ENCODE results near the gene ANAPC5. TPM values are rescaled to one million over a fixed set of nuclear protein-coding genes. Genes with fewer than 3 reads are reported as not detected.

The ANAPC5 gene
- polyA plus RNA-seq, 1 experiment: 146 TPM

GRCh38 chr12:121296618-121297434 lies 55.4 kb downstream of the ANAPC5 start, which contains the start of gene CAMKK2:
Gene CAMKK2, minus strand, starts transcription at chr12:121296709. Its CDS starts 22,183 bp downstream, at chr12:121274526.
- TF ChIP-seq, protein P1, sequence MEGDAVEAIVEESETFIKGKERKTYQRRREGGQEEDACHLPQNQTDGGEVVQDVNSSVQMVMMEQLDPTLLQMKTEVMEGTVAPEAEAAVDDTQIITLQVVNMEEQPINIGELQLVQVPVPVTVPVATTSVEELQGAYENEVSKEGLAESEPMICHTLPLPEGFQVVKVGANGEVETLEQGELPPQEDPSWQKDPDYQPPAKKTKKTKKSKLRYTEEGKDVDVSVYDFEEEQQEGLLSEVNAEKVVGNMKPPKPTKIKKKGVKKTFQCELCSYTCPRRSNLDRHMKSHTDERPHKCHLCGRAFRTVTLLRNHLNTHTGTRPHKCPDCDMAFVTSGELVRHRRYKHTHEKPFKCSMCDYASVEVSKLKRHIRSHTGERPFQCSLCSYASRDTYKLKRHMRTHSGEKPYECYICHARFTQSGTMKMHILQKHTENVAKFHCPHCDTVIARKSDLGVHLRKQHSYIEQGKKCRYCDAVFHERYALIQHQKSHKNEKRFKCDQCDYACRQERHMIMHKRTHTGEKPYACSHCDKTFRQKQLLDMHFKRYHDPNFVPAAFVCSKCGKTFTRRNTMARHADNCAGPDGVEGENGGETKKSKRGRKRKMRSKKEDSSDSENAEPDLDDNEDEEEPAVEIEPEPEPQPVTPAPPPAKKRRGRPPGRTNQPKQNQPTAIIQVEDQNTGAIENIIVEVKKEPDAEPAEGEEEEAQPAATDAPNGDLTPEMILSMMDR (IDR thresholded peaks at IDR 0.05; ENCODE audit: low read depth, low read length): no peak; the same call in 1 of the 2 replicates
- Histone ChIP-seq H3K9me3 (ENCODE audit: control insufficient read depth, insufficient read depth, low read length) (no peaks in the 10 kb centered on the region; the same call in 1 of the 2 replicates), H3K27ac (ENCODE audit: low read depth, low read length) (peak within 1 kb of the TSS; percentile 11), H3K27me3 (ENCODE audit: control insufficient read depth, insufficient read depth, low read length) (no peaks in the 10 kb centered on the region), H3K4me3 (ENCODE audit: low read depth, low read length) (peak within 1 kb of the TSS; percentile 84)
- CTCF ChIA-PET: interaction anchor here (0.6 to 1.5 kb wide), 4 partner anchors 13 to 915 kb away, joined by 3 to 4 read pairs (median 3); no protein-coding TSS in a partner anchor
- peak; percentile 11 for DNase-seq (ENCODE audit: low read depth, low spot score)
- POLR2A ChIA-PET: interaction anchor here (0.6 kb wide), 1 partner anchor 32 kb away, joined by 3 read pairs; no protein-coding TSS in a partner anchor

- Histone ChIP-seq H3K9me3 (ENCODE audit: control insufficient read depth, insufficient read depth, low read length) (no peaks in the 10 kb centered on the region; the same call in 1 of the 2 replicates), H3K4me3 (ENCODE audit: low read depth, low read length) (peak overlapping the region; percentile 84), H3K27me3 (ENCODE audit: control insufficient read depth, insufficient read depth, low read length) (no peaks in the 10 kb centered on the region), H3K27ac (ENCODE audit: low read depth, low read length) (no peak overlapping the region)
- DNase-seq (ENCODE audit: low read depth, low spot score): no peak
- ChIA-PET POLR2A (interaction anchor here (1.0 kb wide), 1 partner anchor 11 kb away, joined by 3 read pairs; no protein-coding TSS in a partner anchor), CTCF (interaction anchor here (0.6 kb wide), 1 partner anchor 375 kb away, joined by 3 read pairs; no protein-coding TSS in a partner anchor)
- TF ChIP-seq, protein P1 (IDR thresholded peaks at IDR 0.05; ENCODE audit: low read depth, low read length): no peak
Measured at GRCh38 chr12:121295746-121296617, 56.2 kb downstream of the ANAPC5 start.

- ChIA-PET POLR2A (interaction anchor here (1.0 kb wide), 1 partner anchor 10 kb away, joined by 3 read pairs; no protein-coding TSS in a partner anchor), CTCF (interaction anchor here (0.6 kb wide), 1 partner anchor 376 kb away, joined by 3 read pairs; no protein-coding TSS in a partner anchor)
- H3K27ac ChIP-seq (ENCODE audit: low read depth, low read length): no peak overlapping the region
- no peak for DNase-seq (ENCODE audit: low read depth, low spot score)
- no peaks in the 10 kb centered on the region; the same call in 1 of the 2 replicates for H3K9me3 ChIP-seq (ENCODE audit: control insufficient read depth, insufficient read depth, low read length)
- H3K27me3 ChIP-seq (ENCODE audit: control insufficient read depth, insufficient read depth, low read length): no peaks in the 10 kb centered on the region
- peak overlapping the region; percentile 84 for H3K4me3 ChIP-seq (ENCODE audit: low read depth, low read length)
- TF ChIP-seq, protein P1 (IDR thresholded peaks at IDR 0.05; ENCODE audit: low read depth, low read length): no peak
Measured at GRCh38 chr12:121295116-121295745, 57.0 kb downstream of the ANAPC5 start.

DNA sequence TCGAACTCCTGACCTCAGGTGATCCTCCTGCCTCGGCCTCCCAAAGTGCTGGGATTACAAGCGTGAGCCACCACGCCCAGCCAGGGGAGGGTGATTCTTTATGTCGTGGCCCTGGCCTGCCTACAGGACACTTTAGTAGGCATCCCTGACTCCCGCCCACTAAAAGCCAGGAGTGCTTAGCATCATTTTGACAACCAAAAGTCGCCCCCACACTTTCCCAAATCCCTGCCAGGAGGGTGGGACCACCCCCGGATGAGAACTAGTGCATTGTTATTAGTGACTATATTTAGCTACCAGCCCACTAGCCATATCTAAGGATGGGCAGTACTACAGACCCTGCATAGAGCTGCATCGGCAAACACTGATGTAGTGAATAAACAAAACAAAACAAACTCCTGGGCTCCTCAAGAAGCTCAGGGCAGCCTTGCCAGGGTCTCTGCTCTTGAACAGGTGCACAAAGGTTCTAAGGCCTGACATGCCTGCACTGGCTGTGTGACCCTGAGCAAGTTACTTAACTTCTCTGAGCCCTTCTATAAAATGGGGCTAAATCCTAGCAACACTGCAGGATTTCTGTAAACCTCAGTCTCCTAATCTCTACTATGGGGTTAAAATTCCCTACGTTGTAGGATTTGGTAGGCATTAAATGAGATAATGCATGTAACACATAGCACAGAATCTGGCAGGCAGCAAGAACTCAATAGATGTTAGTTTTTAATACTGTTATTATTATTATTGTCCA lies 57.9 kb downstream of the ANAPC5 start:
- CTCF ChIA-PET: interaction anchor here (1.0 kb wide), 1 partner anchor 41 kb away, joined by 3 read pairs; no protein-coding TSS in a partner anchor
- POLR2A ChIA-PET: no interaction called here
- Histone ChIP-seq H3K4me3 (ENCODE audit: low read depth, low read length) (no peak overlapping the region), H3K9me3 (ENCODE audit: control insufficient read depth, insufficient read depth, low read length) (no peaks in the 10 kb centered on the region; the same call in 1 of the 2 replicates), H3K27ac (ENCODE audit: low read depth, low read length) (no peak overlapping the region), H3K27me3 (ENCODE audit: control insufficient read depth, insufficient read depth, low read length) (no peaks in the 10 kb centered on the region)
- TF ChIP-seq, protein P1 (IDR thresholded peaks at IDR 0.05; ENCODE audit: low read depth, low read length): no peak
- no peak for DNase-seq (ENCODE audit: low read depth, low spot score)

Data from AG04450 (cell line).